Tibial nerve (tissue), 4 donors: Measurements from ENCODE around the gene ADAMTS12. TPM values are rescaled to one million over a fixed set of nuclear protein-coding genes. Genes with fewer than 3 reads are reported as not detected.
"Not testable (repeated sequence)": the region's sequence is repeated elsewhere in the genome, so short reads cannot be mapped to it uniquely, and the experiment has no call there.

Experiments used
- DNase-seq, 2 donors: peaks; one replicate each; pipeline ENCODE4 v3.0.0-alpha.2; 2019; ENCODE audit warnings: low spot score in 2 of 2
- H3K27ac ChIP-seq, 4 donors: fragments of 200-600 bp; sonication (generic) in 3 of 4; one replicate each; pipeline ENCODE4 v1.5.1; 2017 to 2019; ENCODE audit warnings: mild to moderate bottlenecking in 1 of 4
- H3K27me3 ChIP-seq, 2 donors: fragments of 200-600 bp; sonication (generic) in 1 of 2; one replicate each; pipeline versions ENCODE4 v1.5.1 to v1.6.0; 2017 to 2019
- H3K36me3 ChIP-seq, 3 donors: fragments of 200-600 bp; sonication (generic); one replicate each; pipeline ENCODE4 v1.5.1; 2018 to 2019
- H3K4me1 ChIP-seq, 4 donors: fragments of 200-600 bp; sonication (generic) in 3 of 4; one replicate each; pipeline ENCODE4 v1.5.1; 2017 to 2019
- H3K4me3 ChIP-seq, 4 donors: fragments of 200-600 bp; sonication (generic) in 3 of 4; one replicate each; pipeline ENCODE4 v1.5.1; 2017 to 2019; ENCODE audit warnings: mild to moderate bottlenecking in 1 of 4, moderate library complexity in 1 of 4
- H3K9me3 ChIP-seq, 4 donors: fragments of 200-600 bp; sonication (generic) in 3 of 4; one replicate each; pipeline ENCODE4 v1.5.1; 2017 to 2019
- CTCF ChIP-seq, 5 experiments: fragments of 200-600 bp in 3 of 5; fragments of 450-650 bp in 2 of 5; sonication (generic) in 3 of 5; IDR thresholded peaks; one replicate each; pipeline ENCODE4 v1.5.1; 2016 to 2019; ENCODE audit warnings: antibody characterized with exemption in 5 of 5, mild to moderate bottlenecking in 3 of 5, moderate library complexity in 2 of 5
- EP300 ChIP-seq, 2 donors: sonication (generic); formaldehyde crosslinking; IDR thresholded peaks; one replicate each; pipeline ENCODE4 v1.6.1; 2017; ENCODE audit warnings: antibody characterized with exemption in 2 of 2, mild to moderate bottlenecking in 1 of 2
- POLR2A ChIP-seq, 2 donors: fragments of 450-650 bp; IDR thresholded peaks; one replicate each; pipeline ENCODE4 v1.6.1; 2017; ENCODE audit warnings: antibody characterized with exemption in 2 of 2, mild to moderate bottlenecking in 2 of 2, moderate library complexity in 2 of 2
- WGBS, 2 donors: methylation state at CpG; one replicate each; pipeline ENCODE4 v1.1.5; 2018; 5-methylcytosine and 5-hydroxymethylcytosine counted together
- total RNA-seq, 4 donors: library from RNA; depleted of rRNA; stranded (reverse); fragments of >200 nt; gene quantifications; one replicate each; pipeline ENCODE4 v1.1.0, GENCODE V29; 2016

ADAMTS12 gene
- total RNA-seq, 4 donors from 2014 or later: 7.1 to 10.4 (median 9.7) TPM

GRCh38 chr5:33516421-33516820 is 375.4 kb downstream of the ADAMTS12 start:
- Histone ChIP-seq H3K4me1 (no peaks in the 10 kb centered on the region), H3K27me3 (no peaks in the 10 kb centered on the region), H3K4me3 (no peak overlapping the region), H3K9me3 (peaks cover 0 to 3% (median 0%) of the 10 kb centered on the region in 4 donors), H3K27ac (no peak overlapping the region), H3K36me3 (no peaks in the 10 kb centered on the region)
- DNase-seq: no peak
- 73 to 77% methylated on average over 2 of the region's 2 CpGs for WGBS, 2 donors
- TF ChIP-seq EP300 (IDR thresholded peaks at IDR 0.05): no peak
- no peak for TF ChIP-seq POLR2A (IDR thresholded peaks at IDR 0.05)
- no peak for TF ChIP-seq CTCF (IDR thresholded peaks at IDR 0.05)

- 95 to 96% methylated on average over 15 to 29 of the region's 32 CpGs for WGBS, 2 donors
- not testable (repeated sequence) for DNase-seq
These were observed 376.4 kb downstream of the ADAMTS12 start for GRCh38 chr5:33515366-33515765.

GRCh38 chr5:33513462-33514185 is 378.2 kb downstream of the ADAMTS12 start:
- H3K27me3 ChIP-seq: no peaks in the 10 kb centered on the region
- no peak overlapping the region for H3K4me3 ChIP-seq
- TF ChIP-seq EP300 (IDR thresholded peaks at IDR 0.05) (no peak), CTCF (IDR thresholded peaks at IDR 0.05) (no peak), POLR2A (IDR thresholded peaks at IDR 0.05) (no peak)
- 88 to 94% methylated on average over 3 of the region's 3 CpGs for WGBS, 2 donors
- DNase-seq: no peak
- H3K9me3 ChIP-seq: no peaks in the 10 kb centered on the region
- no peaks in the 10 kb centered on the region for H3K4me1 ChIP-seq
- H3K36me3 ChIP-seq: no peaks in the 10 kb centered on the region
- H3K27ac ChIP-seq: no peak overlapping the region

More at GRCh38 chr5:33515366-33515765, 376.4 kb downstream of the ADAMTS12 start:
- not testable (repeated sequence) for H3K4me1 ChIP-seq, H3K36me3 ChIP-seq, H3K9me3 ChIP-seq, H3K27ac ChIP-seq, H3K4me3 ChIP-seq, H3K27me3 ChIP-seq

- no peak overlapping the region for H3K4me3 ChIP-seq
- peaks cover 0 to 2% (median 0%) of the 10 kb centered on the region in 4 donors for H3K4me1 ChIP-seq
- H3K36me3 ChIP-seq: no peaks in the 10 kb centered on the region
- no peak for DNase-seq
- no peak overlapping the region for H3K27ac ChIP-seq
- no peaks in the 10 kb centered on the region for H3K9me3 ChIP-seq
- WGBS, 2 donors: 76 to 84% methylated on average over 3 of the region's 3 CpGs
- no peaks in the 10 kb centered on the region for H3K27me3 ChIP-seq
- no peak for TF ChIP-seq EP300 (IDR thresholded peaks at IDR 0.05)
- no peak for TF ChIP-seq POLR2A (IDR thresholded peaks at IDR 0.05)
- no peak for TF ChIP-seq CTCF (IDR thresholded peaks at IDR 0.05)
These were observed 382.8 kb downstream of the ADAMTS12 start for GRCh38 chr5:33509036-33509435.

GRCh38 chr5:33507426-33507825 is 384.4 kb downstream of the ADAMTS12 start:
- TF ChIP-seq POLR2A (IDR thresholded peaks at IDR 0.05) (no peak), EP300 (IDR thresholded peaks at IDR 0.05) (no peak), CTCF (IDR thresholded peaks at IDR 0.05) (no peak)
- Histone ChIP-seq H3K4me3 (no peak overlapping the region), H3K36me3 (no peaks in the 10 kb centered on the region), H3K9me3 (no peaks in the 10 kb centered on the region), H3K27ac (no peak overlapping the region), H3K27me3 (no peaks in the 10 kb centered on the region), H3K4me1 (peaks cover 0 to 5% (median 0%) of the 10 kb centered on the region in 4 donors)
- no peak for DNase-seq
- WGBS, 2 donors: 79 to 87% methylated on average over 4 of the region's 4 CpGs
